Tibial artery (tissue), 4 donors: Measurements from ENCODE around the gene ZEB1.

Experiments
- DNase-seq, 2 donors: peaks; one replicate each; pipeline ENCODE4 v3.0.0-alpha.2; 2019
- H3K27ac ChIP-seq, 2 donors: fragments of 200-600 bp; sonication (generic) in 1 of 2; 1 replicate in 1 of 2; 2 replicates in 1 of 2; pipeline ENCODE4 v1.5.1; 2018 to 2019; ENCODE audit warnings: mild to moderate bottlenecking in 1 of 2
- H3K27me3 ChIP-seq, 2 donors: fragments of 200-600 bp; sonication (generic) in 1 of 2; one replicate each; pipeline versions ENCODE4 v1.5.1 to v1.6.0; 2016 to 2019
- H3K36me3 ChIP-seq, 3 donors: fragments of 200-600 bp; sonication (generic) in 2 of 3; one replicate each; pipeline ENCODE4 v1.5.1; 2016 to 2019; ENCODE audit warnings: mild to moderate bottlenecking in 2 of 3
- H3K4me1 ChIP-seq, 4 donors: fragments of 200-600 bp; sonication (generic) in 2 of 4; 1 replicate in 3 of 4; 2 replicates in 1 of 4; pipeline ENCODE4 v1.5.1; 2016 to 2019
- H3K4me3 ChIP-seq, 2 donors: fragments of 200-600 bp; sonication (generic) in 1 of 2; 1 replicate in 1 of 2; 2 replicates in 1 of 2; pipeline ENCODE4 v1.5.1; 2018 to 2019; ENCODE audit warnings: mild to moderate bottlenecking in 2 of 2
- H3K9me3 ChIP-seq, 3 donors: fragments of 200-600 bp; sonication (generic) in 1 of 3; one replicate each; pipeline ENCODE4 v1.5.1; 2016 to 2019
- CTCF ChIP-seq, 2 experiments: fragments of 200-600 bp in 1 of 2; fragments of 450-650 bp in 1 of 2; IDR thresholded peaks; one replicate each; pipeline ENCODE4 v1.5.1; 2017 to 2019; ENCODE audit warnings: antibody characterized with exemption in 2 of 2, mild to moderate bottlenecking in 1 of 2, moderate library complexity in 1 of 2
- intact Hi-C: fragments of 100-400 bp; cut with DNase I; formaldehyde crosslinking; loops from one replicate; pipeline ENCODE4 v1.15.0; 2023; ENCODE audit warnings: low total_unique reads

ZEB1 gene

DNA sequence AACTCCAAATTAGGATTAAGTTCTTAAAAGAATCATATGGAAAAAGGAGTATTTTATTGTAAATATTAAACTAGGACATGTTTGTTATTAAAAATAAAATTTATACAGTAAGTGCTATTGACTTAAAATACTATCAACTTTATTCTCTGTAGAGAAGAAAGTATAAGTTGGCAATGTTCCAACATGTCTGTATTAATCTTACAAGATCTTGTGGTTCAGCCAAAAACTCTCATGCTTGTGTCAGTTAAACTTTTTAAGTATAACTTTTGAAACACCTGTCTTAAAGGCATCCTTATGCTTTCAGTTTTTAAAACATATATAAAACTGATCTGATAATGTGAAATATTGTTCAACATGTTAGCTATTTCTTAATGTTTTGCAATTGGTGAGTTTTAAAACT, 160.7 kb downstream of the ZEB1 start:
- intact Hi-C loops, result no loop called here
- H3K9me3 ChIP-seq, result peaks cover 5 to 14% (median 10%) of the 10 kb centered on the region in 3 donors

GRCh38 chr10:31483546-31483945, 164.5 kb downstream of the ZEB1 start:
- Histone ChIP-seq H3K9me3 (no peaks in the 10 kb centered on the region), H3K27me3 (no peaks in the 10 kb centered on the region), H3K36me3 (no peaks in the 10 kb centered on the region), H3K4me3 (no peak overlapping the region), H3K27ac (no peak overlapping the region), H3K4me1 (no peaks in the 10 kb centered on the region)
- intact Hi-C loops, result no loop called here
- TF ChIP-seq CTCF (IDR thresholded peaks at IDR 0.05), result no peak
- no peak for DNase-seq

More for the DNA sequence above, 160.7 kb downstream of the ZEB1 start:
- Histone ChIP-seq H3K4me3 (no peak overlapping the region), H3K27me3 (no peaks in the 10 kb centered on the region), H3K4me1 (no peaks in the 10 kb centered on the region), H3K27ac (no peak overlapping the region), H3K36me3 (no peaks in the 10 kb centered on the region)
- DNase-seq, result no peak
- TF ChIP-seq CTCF (IDR thresholded peaks at IDR 0.05), result no peak

DNA sequence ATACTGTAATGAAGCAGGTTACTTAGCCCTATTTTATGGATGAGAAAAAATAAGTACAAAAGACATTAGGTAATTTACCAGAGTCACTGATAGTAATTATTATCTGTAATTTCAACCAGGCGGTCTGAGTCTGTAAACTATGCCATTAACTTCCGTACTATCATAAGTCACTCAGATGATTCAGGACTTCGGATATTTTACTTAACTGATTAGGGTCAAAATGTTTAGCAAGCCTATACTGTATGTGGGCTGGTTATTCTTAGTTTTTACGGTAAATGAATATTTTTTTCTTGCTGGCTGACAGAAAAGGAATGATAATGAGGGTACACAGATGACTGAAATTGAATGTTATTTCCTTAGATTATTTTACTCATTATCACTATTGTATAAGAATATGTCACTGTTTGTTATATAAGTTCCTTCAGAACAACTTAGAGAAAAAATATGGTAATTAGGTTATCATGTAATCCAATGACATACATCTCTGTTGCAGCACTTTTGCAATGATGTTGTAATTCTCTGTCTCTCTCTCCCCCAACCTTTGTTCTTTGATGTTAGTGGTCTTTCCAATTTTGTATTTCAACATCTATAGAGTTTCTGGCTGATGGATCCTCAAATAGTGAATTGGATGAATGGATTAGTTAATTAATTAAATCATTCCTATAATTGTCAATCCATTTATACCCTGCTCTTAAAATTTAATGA, 165.6 kb downstream of the ZEB1 start:
- H3K9me3 ChIP-seq, result no peaks in the 10 kb centered on the region

GRCh38 chr10:31490858-31491504, 172.0 kb downstream of the ZEB1 start:
- DNase-seq, result no peak
- intact Hi-C loops, result loop anchor here (5.0 kb wide), 2 partner anchors 709 to 769 kb away; no protein-coding TSS in a partner anchor
- no peak overlapping the region for H3K27ac ChIP-seq

More for the DNA sequence above, 165.6 kb downstream of the ZEB1 start:
- H3K27me3 ChIP-seq, result no peaks in the 10 kb centered on the region
- H3K4me1 ChIP-seq, result no peaks in the 10 kb centered on the region
- DNase-seq, result no peak
- TF ChIP-seq CTCF (IDR thresholded peaks at IDR 0.05), result no peak
- H3K27ac ChIP-seq, result no peak overlapping the region
- intact Hi-C loops, result no loop called here
- H3K4me3 ChIP-seq, result no peak overlapping the region
- H3K36me3 ChIP-seq, result no peaks in the 10 kb centered on the region

DNA sequence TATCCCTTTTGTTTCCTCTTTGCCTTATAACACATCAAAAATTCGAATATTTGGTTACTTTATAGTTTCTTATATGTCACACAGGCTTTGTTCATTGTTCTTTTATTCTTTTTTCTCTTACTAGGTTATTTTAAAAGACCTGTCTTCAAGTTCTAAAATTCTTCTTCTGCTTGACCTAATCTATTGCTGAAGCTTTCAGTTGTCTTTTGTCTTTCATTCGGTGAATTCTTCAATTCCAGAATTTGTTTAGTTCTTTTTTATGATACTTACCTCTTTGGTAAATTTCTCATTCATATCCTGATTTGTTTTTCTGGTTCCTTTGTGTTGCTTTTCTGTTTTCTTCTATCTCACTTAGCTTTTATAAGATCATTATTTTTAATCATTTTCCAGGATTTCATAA, 188.4 kb downstream of the ZEB1 start:
- intact Hi-C loops, result no loop called here
- no peak overlapping the region for H3K4me3 ChIP-seq
- no peaks in the 10 kb centered on the region for H3K4me1 ChIP-seq
- TF ChIP-seq CTCF (IDR thresholded peaks at IDR 0.05), result no peak
- H3K36me3 ChIP-seq, result peaks cover 10 to 60% (median 49%) of the 10 kb centered on the region in 3 donors
- no peaks in the 10 kb centered on the region for H3K27me3 ChIP-seq
- H3K9me3 ChIP-seq, result peaks cover 0 to 25% (median 5%) of the 10 kb centered on the region in 3 donors
- H3K27ac ChIP-seq, result no peak overlapping the region
- DNase-seq, result no peak

More at GRCh38 chr10:31490858-31491504, 172.0 kb downstream of the ZEB1 start:
- H3K4me3 ChIP-seq, result no peak overlapping the region
- no peaks in the 10 kb centered on the region for H3K36me3 ChIP-seq
- peak; percentile 34 to 56 for TF ChIP-seq CTCF (IDR thresholded peaks at IDR 0.05)
- no peaks in the 10 kb centered on the region for H3K27me3 ChIP-seq
- no peaks in the 10 kb centered on the region for H3K4me1 ChIP-seq
- H3K9me3 ChIP-seq, result no peaks in the 10 kb centered on the region
